GM18951 (cell line): Measurements from ENCODE around the gene ZNF747.
"Not testable (repeated sequence)": the region's sequence is repeated elsewhere in the genome, so short reads cannot be mapped to it uniquely, and the experiment has no call there.

ENCODE experiments used
- POLR2A ChIP-seq: IDR thresholded peaks from 4 replicates; pipeline ENCODE4 v1.6.1; 2011; ENCODE audit warnings: mild to moderate bottlenecking; ENCODE audit not compliant: insufficient read length, insufficient read depth; ENCODE audit errors: extremely low read depth
- in situ Hi-C: fragments of 300-500 bp; cut with MboI; formaldehyde crosslinking; loops from one replicate; pipeline ENCODE4 v1.12.0; 2022; ENCODE audit warnings: low sequenced_read_pairs, mixed read lengths, inconsistent platforms; ENCODE audit not compliant: unreplicated experiment

The ZNF747 gene

DNA sequence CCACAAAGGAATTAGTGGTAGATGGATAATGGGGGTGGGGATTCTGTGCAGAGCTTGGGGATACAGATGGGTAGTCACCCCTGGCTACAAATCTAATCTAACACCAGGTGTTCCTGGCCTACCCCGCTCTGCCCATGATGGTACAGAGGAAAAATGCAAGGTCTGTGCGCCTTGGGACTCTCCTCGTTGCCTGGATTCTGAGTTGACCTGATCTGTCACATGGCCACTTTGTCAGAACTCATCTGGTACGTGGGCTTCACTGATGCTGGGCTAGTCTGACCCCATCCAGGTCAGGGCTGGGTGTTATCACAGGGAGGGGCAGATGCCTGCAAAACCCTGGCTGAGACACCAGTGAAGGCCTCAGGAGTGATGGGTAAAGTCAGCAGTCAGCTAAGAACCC lies 18.3 kb upstream of the ZNF747 start:
- no peak for TF ChIP-seq POLR2A
- in situ Hi-C loops, result no loop called here

DNA sequence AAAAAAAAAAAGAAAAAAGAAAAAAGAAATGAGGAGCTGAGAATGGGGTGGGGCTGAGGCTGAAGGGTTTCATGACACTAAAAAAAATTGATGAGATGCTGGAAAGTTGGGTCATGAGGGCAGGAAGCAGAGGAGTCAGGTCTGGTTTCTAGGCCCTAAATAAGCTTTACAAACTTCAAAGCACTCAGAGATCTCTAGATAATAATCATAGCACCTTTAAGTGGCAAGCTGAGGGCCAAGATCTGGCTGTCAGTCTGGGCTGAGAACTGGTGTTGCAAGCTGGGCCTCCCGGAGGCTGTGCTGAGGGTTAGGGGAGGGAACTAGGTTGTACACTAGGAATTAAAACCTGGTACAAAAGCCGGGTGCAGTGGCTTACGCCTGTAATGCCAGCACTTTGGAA lies 17.1 kb upstream of the ZNF747 start:
- TF ChIP-seq POLR2A, result no peak
- in situ Hi-C loops, result no loop called here

DNA sequence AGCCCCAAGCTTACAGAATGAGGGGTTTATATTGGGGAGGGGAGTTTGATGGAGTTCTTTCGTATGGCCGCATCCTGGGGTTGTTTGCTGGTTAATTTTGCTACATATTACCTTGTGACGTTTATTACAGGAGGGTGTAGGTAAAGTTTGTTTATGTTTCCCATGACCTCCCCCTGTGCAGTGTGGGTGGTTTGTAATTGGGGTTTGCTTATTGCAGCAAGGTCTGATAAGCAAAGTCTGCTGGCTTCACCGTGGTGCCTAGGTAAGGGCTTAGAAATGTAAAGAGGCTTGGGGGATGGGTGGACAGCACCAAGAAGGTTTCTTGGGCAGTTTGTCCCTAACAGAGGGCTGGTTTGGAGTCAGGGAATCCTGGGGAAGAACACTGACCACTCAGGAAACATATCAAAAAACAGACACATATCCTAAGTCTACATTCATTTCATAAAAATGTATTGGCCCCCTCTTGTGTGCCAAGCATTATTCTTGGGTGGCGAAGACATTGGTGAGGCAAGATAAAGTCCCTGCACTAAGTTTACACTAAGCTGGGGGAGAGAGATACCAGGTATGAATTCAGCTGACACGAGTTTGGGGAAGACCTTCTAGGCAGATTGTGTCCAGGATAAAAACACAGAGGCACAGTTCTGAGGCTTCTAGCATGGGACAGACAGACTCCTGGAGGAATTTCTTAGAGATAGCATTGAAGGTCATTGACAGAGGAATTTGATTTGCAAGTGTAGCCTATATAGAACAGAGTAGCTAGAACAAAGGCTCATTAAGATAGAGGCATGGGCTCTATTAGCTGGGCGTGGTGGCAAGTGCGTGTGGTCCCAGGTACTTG lies 14.0 kb upstream of the ZNF747 start:
- no peak for TF ChIP-seq POLR2A
- in situ Hi-C loops, result no loop called here

DNA sequence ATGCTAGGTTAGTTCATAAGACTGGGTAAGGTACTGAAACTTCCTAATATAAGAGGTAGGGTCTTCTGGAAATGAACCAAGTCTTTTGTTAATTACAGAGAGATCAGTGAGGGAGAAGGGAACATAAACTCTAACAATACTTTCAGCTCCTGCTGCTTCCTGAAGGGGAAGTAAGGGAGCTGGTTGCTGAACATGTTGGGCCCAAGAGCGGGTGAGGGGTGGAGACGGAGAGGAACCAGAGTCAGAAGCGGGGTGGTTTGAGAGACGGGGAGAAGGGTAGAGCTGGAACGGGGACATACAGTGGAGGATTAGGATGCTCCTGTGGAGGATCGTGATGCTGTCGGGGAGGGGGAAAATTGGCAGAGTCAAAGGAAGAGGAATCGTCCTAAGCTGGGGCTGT lies 11.5 kb upstream of the ZNF747 start:
- in situ Hi-C loops, result no loop called here
- no peak for TF ChIP-seq POLR2A

DNA sequence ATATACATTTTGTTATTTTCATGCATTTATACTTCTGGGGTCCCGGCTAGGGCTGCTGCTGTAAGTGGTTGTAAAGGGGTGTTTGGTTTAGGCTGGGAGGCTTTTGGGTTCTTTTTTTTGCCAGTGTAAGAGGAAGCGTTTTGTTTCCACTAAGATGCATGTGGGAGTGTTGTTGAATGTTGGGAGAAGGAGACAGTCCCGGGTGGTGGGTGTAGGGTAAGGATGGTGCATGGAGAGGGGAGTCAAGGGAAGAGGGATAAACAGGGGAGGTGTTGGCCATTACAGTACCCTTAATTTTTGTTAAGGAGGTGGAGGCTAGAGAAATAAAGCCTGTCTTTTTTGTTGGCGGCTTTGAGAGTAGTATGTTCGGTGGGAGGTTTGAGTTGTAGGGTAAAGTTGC lies 8.4 kb upstream of the ZNF747 start:
- no peak for TF ChIP-seq POLR2A
- in situ Hi-C loops, result no loop called here

DNA sequence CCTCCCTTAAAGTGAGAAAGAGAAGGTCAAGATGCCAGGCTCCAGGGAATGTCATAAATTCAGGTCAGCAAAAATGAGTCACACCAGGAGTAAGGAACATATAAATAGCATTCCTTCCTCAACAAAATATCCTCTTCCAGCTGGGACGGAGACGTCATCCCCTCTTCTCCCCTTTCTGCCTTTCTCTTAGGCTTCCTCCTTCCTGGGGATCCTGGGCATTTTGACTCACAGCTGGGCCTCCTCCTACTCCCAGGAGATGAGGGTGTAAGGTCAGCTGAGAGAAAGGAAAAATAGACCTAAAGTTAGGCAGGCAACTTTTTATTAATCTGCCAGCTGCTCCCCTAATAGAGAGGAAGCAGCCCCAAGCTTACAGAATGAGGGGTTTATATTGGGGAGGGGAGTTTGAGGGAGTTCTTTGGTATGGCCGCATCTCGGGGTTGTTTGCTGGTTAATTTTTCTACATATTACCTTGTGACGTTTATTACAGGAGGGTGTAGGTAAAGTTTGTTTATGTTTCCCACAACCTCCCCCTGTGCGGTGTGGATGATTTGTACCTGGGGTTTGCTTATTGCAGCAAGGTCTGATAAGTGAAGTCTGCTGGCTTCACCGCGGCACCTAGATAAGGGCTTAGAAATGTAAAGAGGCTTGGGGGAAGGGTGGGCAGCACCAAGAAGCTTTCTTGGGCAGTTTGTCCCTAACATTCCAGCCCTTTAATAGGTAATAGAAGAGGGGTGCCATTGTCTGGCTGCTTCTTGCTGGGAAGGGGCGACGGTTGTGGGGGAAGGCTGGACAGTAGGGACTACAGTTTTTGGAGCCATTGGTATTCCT lies 7.1 kb upstream of the ZNF747 start:
- in situ Hi-C loops, result no loop called here
- no peak for TF ChIP-seq POLR2A

DNA sequence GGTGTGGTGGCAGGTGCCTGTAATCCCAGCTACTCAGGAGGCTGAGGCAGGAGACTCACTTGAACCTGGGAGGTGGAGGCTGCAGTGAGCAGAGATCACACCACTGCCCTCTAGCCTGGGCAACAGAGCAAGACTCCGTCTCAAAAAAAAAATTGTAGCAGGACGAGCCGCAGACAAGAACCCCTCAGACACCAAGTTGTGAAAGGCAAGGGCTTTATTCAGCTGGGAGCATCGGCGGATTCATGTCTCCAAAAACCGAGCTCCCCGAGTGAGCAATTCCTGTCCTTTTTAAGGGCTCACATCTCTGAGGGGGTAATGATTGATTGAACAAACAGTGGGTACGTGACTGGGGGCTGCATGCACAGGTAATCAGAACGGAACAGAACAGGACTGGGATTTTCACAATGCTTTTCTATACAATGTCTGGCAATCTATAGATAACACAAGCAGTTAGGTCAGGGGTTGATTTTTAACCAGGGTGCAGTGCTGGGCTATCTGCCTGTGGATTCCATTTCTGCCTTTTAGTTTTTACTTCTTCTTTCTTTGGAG lies 6.3 kb upstream of the ZNF747 start:
- in situ Hi-C loops, result not testable (repeated sequence)

DNA sequence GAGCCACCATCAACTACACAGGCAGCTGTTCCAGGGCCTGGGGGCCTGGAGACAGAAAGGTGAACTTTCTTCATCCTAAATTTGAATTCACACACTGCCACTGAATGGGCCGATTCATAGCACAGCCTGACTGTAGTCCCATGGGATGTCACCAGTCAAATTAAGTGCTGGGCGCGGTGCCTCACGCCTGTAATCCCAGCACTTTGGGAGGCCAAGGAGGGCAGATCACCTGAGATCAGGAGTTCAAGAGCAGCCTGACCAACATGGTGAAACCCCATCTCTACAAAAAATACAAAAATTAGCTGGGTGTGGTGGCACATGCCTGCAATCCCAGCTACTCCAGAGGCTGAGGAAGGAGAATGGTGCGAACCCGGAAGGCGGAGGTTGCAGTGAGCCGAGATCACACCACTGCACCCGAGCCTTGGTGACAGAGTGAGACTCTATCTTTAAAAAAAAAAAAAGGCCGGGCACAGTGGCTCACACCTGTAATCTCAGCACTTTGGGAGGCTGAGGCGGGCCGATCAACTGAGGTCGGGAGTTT lies 5.4 kb upstream of the ZNF747 start:
- in situ Hi-C loops, result not testable (repeated sequence)

DNA sequence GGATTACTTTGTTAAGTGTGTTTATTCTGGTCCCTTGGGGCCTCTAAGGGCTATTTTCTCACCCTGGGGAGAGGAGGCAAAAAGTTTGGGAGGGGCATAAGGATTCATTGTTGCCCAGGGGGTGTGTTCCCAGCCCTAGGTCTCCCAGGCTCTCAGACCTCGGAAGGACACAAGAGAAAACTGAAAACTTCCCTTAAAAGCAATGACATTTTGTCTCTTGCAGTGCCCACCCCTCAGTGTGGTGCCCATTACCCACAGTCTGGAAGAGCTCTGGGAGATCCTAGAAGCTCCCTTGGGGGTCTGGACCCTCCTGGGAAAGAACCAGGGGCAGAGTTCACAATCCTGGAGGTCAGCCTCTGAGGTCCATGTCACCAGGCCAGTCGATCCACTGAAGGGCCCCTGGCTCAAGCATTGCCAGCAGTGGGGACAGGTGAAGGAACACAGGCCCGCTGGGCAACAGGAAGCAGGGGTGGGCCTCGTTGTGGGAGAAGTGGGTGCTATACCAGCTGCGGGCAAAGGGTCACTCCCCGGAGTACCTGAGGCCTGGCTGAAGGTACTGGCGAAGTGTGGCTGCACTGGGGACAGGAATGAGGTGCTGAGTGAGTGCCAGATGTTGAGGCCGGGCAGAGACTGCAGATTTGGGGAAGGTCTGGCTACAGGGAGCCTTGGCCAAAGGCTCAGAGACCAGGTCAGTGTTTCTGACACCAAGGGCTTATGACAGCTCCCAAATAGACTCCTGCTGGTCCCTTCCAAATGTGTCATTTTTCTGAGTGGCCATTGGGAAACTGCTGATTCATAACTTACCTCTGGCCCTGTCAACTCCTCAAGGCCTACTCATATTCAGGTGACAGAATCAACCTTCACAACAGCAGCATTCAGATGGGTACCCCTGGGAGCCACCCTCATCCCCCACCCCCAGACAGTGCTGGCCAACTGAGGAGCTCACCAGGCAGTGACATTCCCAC lies 4.6 kb upstream of the ZNF747 start:
- TF ChIP-seq POLR2A, result no peak
- in situ Hi-C loops, result no loop called here

DNA sequence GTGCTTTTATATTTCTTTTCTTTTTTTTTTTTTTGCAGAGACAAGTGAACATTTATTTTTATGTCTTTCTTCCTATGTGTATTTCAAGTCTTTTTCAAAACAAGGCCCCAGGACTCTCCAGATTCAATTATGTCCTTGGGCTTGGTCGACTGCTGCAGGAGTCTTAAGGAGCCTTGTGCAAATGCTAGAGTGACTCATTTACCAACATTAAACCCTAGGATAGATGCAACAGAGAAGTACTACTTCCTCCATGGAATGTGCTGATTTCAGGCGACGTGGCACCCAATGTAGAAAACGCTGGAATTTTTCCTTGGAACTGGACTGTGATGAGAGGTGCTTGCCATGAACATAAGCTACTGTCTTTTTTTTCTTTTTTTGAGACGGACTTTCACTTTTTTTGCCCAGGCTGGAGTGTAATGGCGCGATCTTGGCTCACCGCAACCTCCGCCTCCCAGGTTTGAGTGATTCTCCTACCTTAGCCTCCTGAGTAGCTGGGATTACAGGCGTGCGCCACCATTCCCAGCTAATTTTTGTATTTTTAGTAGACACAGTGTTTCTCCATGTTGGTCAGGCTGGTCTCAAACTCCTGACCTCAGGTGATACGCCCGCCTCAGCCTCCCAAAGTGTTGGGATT lies 1.9 kb upstream of the ZNF747 start:
- in situ Hi-C loops, result not testable (repeated sequence)

DNA sequence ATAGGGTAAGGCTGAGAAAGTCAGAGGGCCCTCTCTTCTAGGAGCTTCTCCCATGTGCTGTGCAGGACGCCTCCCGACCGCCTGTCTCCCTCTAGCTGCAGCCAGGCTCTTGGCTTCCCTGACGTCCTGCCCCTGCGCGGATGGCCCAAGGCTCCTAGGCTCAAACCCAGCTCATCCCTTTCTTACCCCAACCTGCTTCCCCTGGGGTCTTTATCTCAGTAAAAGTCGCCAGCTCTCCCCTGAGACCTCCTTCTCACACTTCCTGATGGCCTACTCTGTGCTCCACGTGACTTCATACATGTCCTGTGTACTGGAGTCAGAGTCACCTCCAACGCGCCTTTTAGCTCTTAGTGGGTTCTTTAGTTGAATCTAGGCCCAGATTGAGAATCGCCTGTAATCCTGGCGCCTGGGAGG lies 1.1 kb upstream of the ZNF747 start:
- peak; percentile 46 for TF ChIP-seq POLR2A
- in situ Hi-C loops, result no loop called here

DNA sequence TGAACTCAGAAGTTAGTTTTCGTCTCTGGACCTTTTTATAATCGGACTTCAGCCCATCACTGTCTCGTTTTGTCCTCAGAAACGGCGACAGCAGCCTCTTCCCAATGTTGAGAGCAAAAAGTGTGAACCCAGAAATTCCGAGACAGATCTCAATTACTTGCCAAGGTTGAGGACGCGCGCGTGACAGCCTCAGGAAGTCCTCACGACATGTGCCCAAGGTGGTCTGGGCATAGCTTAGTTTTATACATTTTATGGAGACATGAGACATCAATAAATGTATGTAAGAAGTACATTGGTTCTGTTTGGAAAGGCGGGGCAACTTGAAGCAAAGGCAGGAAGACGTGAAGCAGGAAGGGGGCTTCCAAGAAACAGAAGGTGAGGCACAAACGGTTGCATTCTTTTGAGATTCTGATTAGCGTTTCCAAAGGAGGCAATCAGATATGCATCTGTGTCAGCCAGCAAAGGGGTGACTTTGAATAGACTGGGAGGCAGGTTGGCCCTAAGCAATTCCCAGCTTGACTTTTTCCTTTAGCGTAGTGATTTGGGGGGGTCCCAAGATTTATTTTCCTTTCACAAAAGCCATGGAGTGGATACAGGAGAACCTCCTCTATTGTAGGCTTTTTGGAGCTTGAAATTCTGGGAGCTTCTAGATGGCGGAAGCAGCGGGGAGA lies 583 bp upstream of the ZNF747 start:
- in situ Hi-C loops, result no loop called here

More for the DNA sequence above, 583 bp upstream of the ZNF747 start:
- no peak for TF ChIP-seq POLR2A
